IMR-90 (cell line): ENCODE results near the gene SLIT3. TPM values are rescaled to one million over a fixed set of nuclear protein-coding genes. Genes with fewer than 3 reads are reported as not detected.

Experiments
- ATAC-seq: fragments of 200-7000 bp; cut with Tn5 transposase; 2 replicates; pipeline ENCODE4 v1.9.1; 2020; ENCODE audit warnings: low read depth, mild to moderate bottlenecking, moderate library complexity
- BruUV-seq: library from RNA; stranded (reverse); fragments of 400-500 nt; replicated peaks from 2 replicates; lab custom pipeline; 2021; lab: Mats Ljungman, UMichigan
- CTCF ChIA-PET: fragments of 300-600 bp; formaldehyde crosslinking; extraction: SDS; loops from one replicate; lab custom pipeline; 2021; ENCODE audit warnings: antibody characterized with exemption; lab: Yijun Ruan, JAX
- POLR2A ChIA-PET: fragments of 300-600 bp; sonication (Branson Sonifier 250); formaldehyde crosslinking; loops from one replicate; lab custom pipeline; 2022; ENCODE audit warnings: antibody characterized with exemption; ENCODE audit not compliant: unreplicated experiment; lab: Charles Lee
- DNase-seq: peaks from one replicate; pipeline ENCODE4 v3.0.0; 2013
- H2AFZ ChIP-seq: replicated peaks from 2 replicates; pipeline ENCODE3; 2013; ENCODE audit warnings: low read length, mild to moderate bottlenecking; ENCODE audit not compliant: poor library complexity
- H2AK5ac ChIP-seq: 2 replicates; pipeline ENCODE4 v1.6.1; 2013; ENCODE audit warnings: low read depth, low read length, inconsistent platforms
- H2AK9ac ChIP-seq: replicated peaks from 2 replicates; pipeline ENCODE3; 2013; ENCODE audit warnings: mild to moderate bottlenecking, low read depth, low read length, moderate library complexity; ENCODE audit not compliant: poor library complexity
- H2BK120ac ChIP-seq: 2 replicates; pipeline ENCODE4 v1.6.1; 2013; ENCODE audit warnings: low read depth, low read length, inconsistent platforms
- H2BK15ac ChIP-seq: 3 replicates; pipeline ENCODE4 v1.6.1; 2013; ENCODE audit warnings: low read depth, low read length, inconsistent platforms
- H2BK20ac ChIP-seq: 2 replicates; pipeline ENCODE4 v1.6.1; 2013; ENCODE audit warnings: low read depth, mild to moderate bottlenecking, inconsistent platforms, low read length, moderate library complexity
- H2BK5ac ChIP-seq: 2 replicates; pipeline ENCODE4 v1.6.1; 2013; ENCODE audit warnings: mild to moderate bottlenecking, low read depth, low read length, inconsistent platforms; ENCODE audit not compliant: poor library complexity, severe bottlenecking
- H3K14ac ChIP-seq: replicated peaks from 2 replicates; pipeline ENCODE4 v1.6.1; 2013; ENCODE audit warnings: low read depth, low read length, inconsistent platforms
- H3K18ac ChIP-seq: 2 replicates; pipeline ENCODE4 v1.6.1; 2013; ENCODE audit warnings: low read depth, low read length, control low read depth
- H3K23ac ChIP-seq: 2 replicates; pipeline ENCODE4 v1.6.1; 2013; ENCODE audit warnings: low read depth, low read length, inconsistent platforms
- H3K27ac ChIP-seq: 2 replicates; pipeline ENCODE4 v1.5.1; 2013; ENCODE audit warnings: mild to moderate bottlenecking, control low read depth, low read length; ENCODE audit not compliant: insufficient read depth
- H3K27me3 ChIP-seq: 2 replicates; pipeline ENCODE4 v1.6.1; 2013; ENCODE audit warnings: low read length; ENCODE audit not compliant: control insufficient read depth, insufficient read depth
- H3K36me3 ChIP-seq: 2 replicates; pipeline ENCODE4 v1.6.1; 2013; ENCODE audit warnings: low read length, mixed read lengths; ENCODE audit not compliant: control insufficient read depth, insufficient read depth
- H3K4ac ChIP-seq: 2 replicates; pipeline ENCODE4 v1.6.1; 2013; ENCODE audit warnings: low read depth, low read length, inconsistent platforms
- H3K4me1 ChIP-seq: 2 replicates; pipeline ENCODE4 v1.6.1; 2013; ENCODE audit warnings: low read length, mixed read lengths; ENCODE audit not compliant: control insufficient read depth, insufficient read depth
- H3K4me2 ChIP-seq: 2 replicates; pipeline ENCODE4 v1.6.1; 2013; ENCODE audit warnings: low read depth, mild to moderate bottlenecking, control low read depth, low read length, moderate library complexity
- H3K4me3 ChIP-seq: 2 replicates; pipeline ENCODE4 v1.5.1; 2013; ENCODE audit warnings: low read depth, mild to moderate bottlenecking, control low read depth, low read length, moderate library complexity; ENCODE audit not compliant: insufficient read depth
- H3K56ac ChIP-seq: 2 replicates; pipeline ENCODE4 v1.6.1; 2013; ENCODE audit warnings: low read length, inconsistent platforms; ENCODE audit not compliant: insufficient read depth; ENCODE audit errors: extremely low read depth
- H3K79me1 ChIP-seq, 2 experiments: 2 replicates each; pipeline ENCODE4 v1.6.1; 2013; ENCODE audit warnings: low read length in 2 of 2, inconsistent platforms in 1 of 2, low read depth in 1 of 2
- H3K9ac ChIP-seq: 2 replicates; pipeline ENCODE4 v1.6.1; 2013; ENCODE audit warnings: low read depth, low read length, control low read depth
- H3K9me1 ChIP-seq: 2 replicates; pipeline ENCODE4 v1.6.1; 2013; ENCODE audit warnings: low read length, inconsistent platforms; ENCODE audit not compliant: insufficient read depth
- H3K9me3 ChIP-seq: 2 replicates; pipeline ENCODE4 v1.6.1; 2013; ENCODE audit warnings: low read length; ENCODE audit not compliant: control insufficient read depth, insufficient read depth
- H4K20me1 ChIP-seq: 2 replicates; pipeline ENCODE4 v1.6.1; 2013; ENCODE audit warnings: low read length, inconsistent platforms; ENCODE audit not compliant: insufficient read depth
- H4K5ac ChIP-seq: 2 replicates; pipeline ENCODE4 v1.6.1; 2013; ENCODE audit warnings: mild to moderate bottlenecking, low read depth, low read length, control low read depth
- H4K8ac ChIP-seq, 2 experiments: 2 replicates each; pipeline ENCODE4 v1.6.1; 2013; ENCODE audit warnings: low read depth in 2 of 2, low read length in 2 of 2, control low read depth in 1 of 2, inconsistent platforms in 1 of 2
- H4K91ac ChIP-seq: 2 replicates; pipeline ENCODE4 v1.6.1; 2013; ENCODE audit warnings: low read depth, low read length, inconsistent platforms; ENCODE audit not compliant: insufficient read depth
- BHLHE40 ChIP-seq: fragments of 150-350 bp; IDR thresholded peaks from 2 replicates; pipeline ENCODE4 v1.6.1; 2016; ENCODE audit warnings: mild to moderate bottlenecking, low read depth, low read length
- FOS ChIP-seq: fragments of 150-350 bp; IDR thresholded peaks from 2 replicates; pipeline ENCODE4 v1.6.1; 2016; ENCODE audit warnings: low read depth, low read length
- MAFK ChIP-seq: IDR thresholded peaks from 2 replicates; pipeline ENCODE4 v1.6.1; 2012; ENCODE audit warnings: low read depth, low read length, improper control_type of control experiment
- NFE2L2 ChIP-seq: fragments of 150-350 bp; IDR thresholded peaks from 2 replicates; pipeline ENCODE4 v1.6.1; 2016; ENCODE audit warnings: low read depth, mild to moderate bottlenecking, low read length
- RAD21 ChIP-seq: IDR thresholded peaks from 2 replicates; pipeline ENCODE4 v1.6.1; 2012; ENCODE audit warnings: low read length, improper control_type of control experiment
- RFX5 ChIP-seq: IDR thresholded peaks from 2 replicates; pipeline ENCODE4 v1.8.0; 2012; ENCODE audit warnings: low read depth, mild to moderate bottlenecking, low read length, moderate library complexity
- WGBS, 2 experiments: methylation state at CpG; one replicate each; pipeline versions ENCODE4 v1.1.5 to v1.1.7; 2013; ENCODE audit warnings: missing lambda C conversion rate in 2 of 2; ENCODE audit not compliant: insufficient read length in 1 of 2; ENCODE audit errors: extremely low coverage in 2 of 2; 5-methylcytosine and 5-hydroxymethylcytosine counted together
- dilution Hi-C: fragments of 300-500 bp; cut with HindIII; formaldehyde crosslinking; loops from one replicate; pipeline ENCODE4 v1.14.3; 2018; ENCODE audit warnings: low sequenced_read_pairs; ENCODE audit not compliant: unreplicated experiment
- in situ Hi-C: fragments of 300-500 bp; cut with MboI; formaldehyde crosslinking; loops from 3 replicates; pipeline ENCODE4 v1.14.3; 2019; ENCODE audit warnings: low sequenced_read_pairs, inconsistent platforms, mixed read lengths
- intact Hi-C: fragments of 100-400 bp; cut with micrococcal nuclease; formaldehyde crosslinking; loops from 2 replicates; pipeline ENCODE4 v1.10.0; 2022
- polyA plus RNA-seq, 3 experiments: library from polyadenylated mRNA; depleted of rRNA; stranded (reverse); fragments of >200 nt; gene quantifications; 2 replicates each; pipeline ENCODE4 v1.2.3, GENCODE V29; 2012; ENCODE audit warnings: low replicate concordance in 1 of 3
- total RNA-seq: library from RNA; depleted of rRNA; stranded (reverse); fragments of >200 nt; gene quantifications from 2 replicates; pipeline ENCODE4 v1.2.3, GENCODE V29; 2012
- TF ChIP-seq, protein P1 (sequence below): conservative IDR thresholded peaks from 2 replicates; pipeline ENCODE4 v1.5.1; 2012; ENCODE audit warnings: mild to moderate bottlenecking, low read depth, low read length, improper control_type of control experiment

SLIT3 gene
- total and polyA plus RNA-seq, 2 of the 4 experiments (the other 2 are of a cell fraction): 0.18 to 0.50 TPM

DNA sequence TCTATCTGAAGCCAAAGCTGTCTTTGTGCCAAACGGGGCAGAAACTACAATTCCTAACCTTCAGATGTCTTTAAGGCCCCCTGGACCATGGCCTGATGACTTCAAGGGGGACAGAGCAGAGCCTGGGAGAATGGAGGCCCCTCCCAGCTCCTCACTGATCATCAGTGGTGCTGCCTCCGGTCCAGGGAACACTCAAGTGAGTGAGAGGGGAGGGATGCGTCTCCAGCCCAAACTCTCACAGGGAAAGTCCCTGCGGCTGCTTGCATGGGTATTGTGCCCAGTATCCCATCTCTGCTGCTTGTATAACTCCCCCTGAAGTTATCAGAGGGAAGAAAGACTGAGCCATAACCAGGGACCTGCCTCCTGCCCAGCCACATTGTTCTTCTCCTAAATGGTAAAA lies 490.3 kb downstream of the SLIT3 start:
- H2BK15ac ChIP-seq: no peak overlapping the region
- no peak overlapping the region for H2BK5ac ChIP-seq
- H3K4me3 ChIP-seq: no peak overlapping the region
- no TSS peak for BruUV-seq
- no peak overlapping the region for H2AK9ac ChIP-seq
- no peak overlapping the region for H4K91ac ChIP-seq
- H4K8ac ChIP-seq: no peak overlapping the region
- no peaks in the 10 kb centered on the region for H3K79me1 ChIP-seq
- no peak overlapping the region for H2AK5ac ChIP-seq
- in situ Hi-C loops: loop anchor here (25.0 kb wide), 1 partner anchor 548 kb away; no protein-coding TSS in a partner anchor
- no peaks in the 10 kb centered on the region for H3K9me1 ChIP-seq
- H3K23ac ChIP-seq: no peak overlapping the region
- H2AFZ ChIP-seq: no peak overlapping the region
- H3K56ac ChIP-seq: no peak overlapping the region
- ChIA-PET POLR2A (no interaction called here), CTCF (no interaction called here)
- DNase-seq (no peak), ATAC-seq (no peak)
- dilution Hi-C loops: no loop called here
- H3K9me3 ChIP-seq: no peaks in the 10 kb centered on the region
- H3K27me3 ChIP-seq: no peaks in the 10 kb centered on the region
- H3K4me2 ChIP-seq: no peak overlapping the region
- H2BK120ac ChIP-seq: no peak overlapping the region
- no CpG with 5 or more reads among the region's 4 CpGs for WGBS, 2 experiments
- H2BK20ac ChIP-seq: no peak overlapping the region
- no peak overlapping the region for H3K14ac ChIP-seq
- no peaks in the 10 kb centered on the region for H3K4me1 ChIP-seq
- H3K4ac ChIP-seq: no peak overlapping the region
- H3K36me3 ChIP-seq: no peaks in the 10 kb centered on the region
- no peak overlapping the region for H3K9ac ChIP-seq
- no peaks in the 10 kb centered on the region for H4K20me1 ChIP-seq
- no peak overlapping the region for H3K18ac ChIP-seq
- no peak overlapping the region for H4K5ac ChIP-seq
- intact Hi-C loops: no loop called here
- TF ChIP-seq RFX5 (no peak), MAFK (no peak), FOS (no peak), NFE2L2 (no peak), BHLHE40 (no peak), RAD21 (no peak)
- TF ChIP-seq, protein P1, sequence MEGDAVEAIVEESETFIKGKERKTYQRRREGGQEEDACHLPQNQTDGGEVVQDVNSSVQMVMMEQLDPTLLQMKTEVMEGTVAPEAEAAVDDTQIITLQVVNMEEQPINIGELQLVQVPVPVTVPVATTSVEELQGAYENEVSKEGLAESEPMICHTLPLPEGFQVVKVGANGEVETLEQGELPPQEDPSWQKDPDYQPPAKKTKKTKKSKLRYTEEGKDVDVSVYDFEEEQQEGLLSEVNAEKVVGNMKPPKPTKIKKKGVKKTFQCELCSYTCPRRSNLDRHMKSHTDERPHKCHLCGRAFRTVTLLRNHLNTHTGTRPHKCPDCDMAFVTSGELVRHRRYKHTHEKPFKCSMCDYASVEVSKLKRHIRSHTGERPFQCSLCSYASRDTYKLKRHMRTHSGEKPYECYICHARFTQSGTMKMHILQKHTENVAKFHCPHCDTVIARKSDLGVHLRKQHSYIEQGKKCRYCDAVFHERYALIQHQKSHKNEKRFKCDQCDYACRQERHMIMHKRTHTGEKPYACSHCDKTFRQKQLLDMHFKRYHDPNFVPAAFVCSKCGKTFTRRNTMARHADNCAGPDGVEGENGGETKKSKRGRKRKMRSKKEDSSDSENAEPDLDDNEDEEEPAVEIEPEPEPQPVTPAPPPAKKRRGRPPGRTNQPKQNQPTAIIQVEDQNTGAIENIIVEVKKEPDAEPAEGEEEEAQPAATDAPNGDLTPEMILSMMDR: no peak
- no peak overlapping the region for H3K27ac ChIP-seq
